K562 (cell line): ENCODE results near the gene FRMD4A. TPM values are rescaled to one million over a fixed set of nuclear protein-coding genes. Genes with fewer than 3 reads are reported as not detected.

Experiments used
- ATAC-seq: fragments of 200-7000 bp; cut with Tn5 transposase; 3 replicates; pipeline ENCODE4 v1.9.1; 2020; ENCODE audit warnings: moderate library complexity
- BruUV-seq: library from RNA; stranded (reverse); fragments of 400-500 nt; replicated peaks from 2 replicates; lab custom pipeline; 2021; lab: Mats Ljungman, UMichigan
- CTCF ChIA-PET: fragments of 300-600 bp; formaldehyde crosslinking; extraction: SDS; loops from one replicate; lab custom pipeline; 2021; ENCODE audit warnings: low intra/inter-chr PET ratio; lab: Yijun Ruan, JAX
- POLR2A ChIA-PET: fragments of 300-600, 350-650 bp; sonication (Branson Sonifier 250); formaldehyde crosslinking; extraction: SDS; loops from one replicate; lab custom pipeline; 2021; ENCODE audit warnings: antibody characterized with exemption, inconsistent platforms; lab: Yijun Ruan, JAX
- DNase-seq, 4 experiments: peaks; one replicate each; pipeline versions ENCODE4 v3.0.0 to v3.0.0-alpha.2; 2011 to 2018; ENCODE audit warnings: low spot score in 3 of 4, mixed read lengths in 3 of 4; ENCODE audit errors: extremely low read depth in 1 of 4
- FAIRE-seq: peaks from 2 replicates; lab custom pipeline; 2011; peaks lifted over from hg19 to GRCh38; lab: Jason Lieb, UNC
- H2AFZ ChIP-seq: 2 replicates; pipeline ENCODE4 v1.6.0; 2011; ENCODE audit warnings: low read depth, low read length, control low read depth, inconsistent platforms
- H3K27ac ChIP-seq: fragments of 200-600 bp; 3 replicates; pipeline ENCODE4 v1.8.0; 2011; ENCODE audit warnings: low read depth, mild to moderate bottlenecking, control low read depth, inconsistent platforms, low read length, moderate library complexity, mixed read lengths; ENCODE audit errors: extremely low read depth
- H3K27me3 ChIP-seq, 2 experiments: fragments of 300-600 bp in 1 of 2; 2 replicates in 1 of 2; 3 replicates in 1 of 2; pipeline versions ENCODE4 v1.6.0 to v1.8.0; 2011; ENCODE audit warnings: inconsistent platforms in 2 of 2, low read length in 2 of 2, mild to moderate bottlenecking in 1 of 2, mixed read lengths in 1 of 2, moderate library complexity in 1 of 2; ENCODE audit not compliant: control insufficient read depth in 2 of 2, insufficient read depth in 2 of 2
- H3K36me3 ChIP-seq: fragments of 300-600 bp; 3 replicates; pipeline ENCODE4 v1.8.0; 2011; ENCODE audit warnings: mild to moderate bottlenecking, low read length, inconsistent platforms; ENCODE audit not compliant: control insufficient read depth, insufficient read depth
- H3K4me1 ChIP-seq, 2 experiments: fragments of 200-600 bp in 1 of 2; replicated peaks in 1 of 2; 2 replicates in 1 of 2; 3 replicates in 1 of 2; pipeline versions ENCODE4 v1.5.1 to v1.8.0; 2011; ENCODE audit warnings: inconsistent platforms in 2 of 2, low read length in 2 of 2, mild to moderate bottlenecking in 1 of 2, mixed read lengths in 1 of 2, moderate library complexity in 1 of 2; ENCODE audit not compliant: control insufficient read depth in 2 of 2, insufficient read depth in 2 of 2
- H3K4me2 ChIP-seq: 2 replicates; pipeline ENCODE4 v1.6.1; 2011; ENCODE audit warnings: low read length, control low read depth, inconsistent platforms, mixed read lengths; ENCODE audit not compliant: insufficient read depth
- H3K4me3 ChIP-seq: fragments of 200-600 bp; sonication (generic), shearing (Covaris generic); 2 replicates; pipeline ENCODE4 v1.5.1; 2016; ENCODE audit warnings: control low read depth, inconsistent platforms
- H3K79me2 ChIP-seq: fragments of 200-600 bp; 3 replicates; pipeline ENCODE4 v1.8.0; 2011; ENCODE audit warnings: low read length, inconsistent platforms; ENCODE audit not compliant: control insufficient read depth, insufficient read depth
- H3K9ac ChIP-seq, 2 experiments: 2 replicates each; pipeline versions ENCODE4 v1.6.0 to v1.6.1; 2011; ENCODE audit warnings: low read depth in 2 of 2, low read length in 2 of 2, control low read depth in 1 of 2, inconsistent platforms in 1 of 2, mild to moderate bottlenecking in 1 of 2, mixed read lengths in 1 of 2; ENCODE audit not compliant: insufficient read depth in 1 of 2
- H3K9me1 ChIP-seq: one replicate; pipeline ENCODE4 v1.6.0; 2011; ENCODE audit warnings: inconsistent platforms, mild to moderate bottlenecking, low read length, moderate library complexity; ENCODE audit not compliant: control insufficient read depth, insufficient read depth
- H3K9me3 ChIP-seq: replicated peaks from 2 replicates; pipeline ENCODE4 v1.5.1; 2011; ENCODE audit warnings: low read depth, low read length, inconsistent platforms; ENCODE audit not compliant: control insufficient read depth, insufficient read depth
- H4K20me1 ChIP-seq: replicated peaks from 2 replicates; pipeline ENCODE4 v1.6.1; 2011; ENCODE audit warnings: low read length, inconsistent platforms, mixed read lengths; ENCODE audit not compliant: control insufficient read depth, insufficient read depth
- BHLHE40 ChIP-seq: IDR thresholded peaks from 2 replicates; pipeline ENCODE4 v1.6.1; 2011; ENCODE audit warnings: low read length, improper control_type of control experiment
- ETV1 ChIP-seq: fragments of 450-650 bp; conservative IDR thresholded peaks from 2 replicates; pipeline ENCODE4 v1.6.1; 2016; ENCODE audit warnings: missing genetic modification characterization, control low read depth, low read depth, missing compliant biosample characterization
- GATAD2A ChIP-seq: fragments of 450-650 bp; IDR thresholded peaks from 2 replicates; pipeline ENCODE4 v1.6.1; 2017
- SIRT6 ChIP-seq: IDR thresholded peaks from one replicate; pipeline ENCODE4 v1.6.1; 2012; ENCODE audit warnings: low read depth, mild to moderate bottlenecking, control low read depth, inconsistent platforms, low read length, moderate library complexity
- SMAD1 ChIP-seq: fragments of 150-350 bp; IDR thresholded peaks from 2 replicates; pipeline ENCODE4 v1.6.1; 2014; ENCODE audit warnings: low read length, low read depth; ENCODE audit not compliant: partially characterized antibody
- SRSF3 ChIP-seq: fragments of 200-400 bp; formaldehyde crosslinking; IDR thresholded peaks from 2 replicates; pipeline ENCODE4 v1.6.1; 2016; ENCODE audit warnings: mild to moderate bottlenecking, low read length, moderate library complexity; ENCODE audit not compliant: insufficient read depth
- ZBTB43 ChIP-seq: sonication (generic); formaldehyde crosslinking; IDR thresholded peaks from 2 replicates; pipeline ENCODE4 v1.8.0; 2023; ENCODE audit warnings: mild to moderate bottlenecking, missing genetic modification reagents
- ZNF175 ChIP-seq: fragments of 200-800 bp; sonication (Bioruptor generic); IDR thresholded peaks from 2 replicates; pipeline ENCODE4 v1.6.1; 2016; ENCODE audit warnings: low read depth, mild to moderate bottlenecking, missing genetic modification characterization, missing compliant biosample characterization
- ZNF408 ChIP-seq: fragments of 250-450 bp; sonication (Bioruptor Pico); IDR thresholded peaks from 2 replicates; pipeline ENCODE4 v1.4.0; 2020; ENCODE audit warnings: low read depth, mild to moderate bottlenecking, moderate library complexity
- WGBS: fragments of 100-300 bp; shearing (Covaris generic); methylation state at CpG from one replicate; pipeline ENCODE4 v1.1.6; 2016; ENCODE audit warnings: low coverage, mixed read lengths; ENCODE audit not compliant: insufficient coverage; ENCODE audit errors: missing lambda C conversion rate; 5-methylcytosine and 5-hydroxymethylcytosine counted together
- in situ Hi-C: fragments of 300-500 bp; cut with MboI; formaldehyde crosslinking; loops from 4 replicates; pipeline ENCODE4 v1.15.0; 2018; ENCODE audit warnings: inconsistent platforms, mixed read lengths
- intact Hi-C: fragments of 100-400 bp; cut with micrococcal nuclease; formaldehyde crosslinking; loops from 2 replicates; pipeline ENCODE4 v1.14.2; 2022
- polyA plus RNA-seq, 8 experiments: library from polyadenylated mRNA; depleted of rRNA in 4 of 8; stranded (reverse) in 5 of 8; unstranded in 3 of 8; fragments of >200 nt; fragmentation: Nextera tagmentation in 2 of 8; fragmentation: Illumina TruSeq in 1 of 8; extraction: Ambion mirVana in 2 of 8; extraction: Trizol in 1 of 8; gene quantifications; 2 replicates each; pipeline versions ENCODE4 v1.2.1 to v1.2.3, GENCODE V29; 2011 to 2014; ENCODE audit warnings: inconsistent platforms in 1 of 8, missing spikeins in 1 of 8
- total RNA-seq, 7 experiments: library from RNA; depleted of rRNA in 6 of 7; stranded (reverse); fragments of >200 nt in 6 of 7; fragmentation: Illumina TruSeq in 2 of 7; extraction: Trizol in 2 of 7; gene quantifications; 2 replicates each; pipeline versions ENCODE4 v1.2.1 to v1.2.3, GENCODE V29; 2011 to 2021; ENCODE audit warnings: low replicate concordance in 1 of 7

FRMD4A gene
- total and polyA plus RNA-seq, 9 of the 15 experiments (the other 6 are each of a cell fraction or from before 2014, with no cell fraction given), result 0.80 to 5.2 (median 3.0) TPM

- H3K9me1 ChIP-seq, result no peaks in the 10 kb centered on the region
- H3K9me3 ChIP-seq, result no peaks in the 10 kb centered on the region
- no TSS peak for BruUV-seq
- H2AFZ ChIP-seq, result no peak overlapping the region
- H3K4me1 ChIP-seq, result no peaks in the 10 kb centered on the region
- H3K36me3 ChIP-seq, result no peaks in the 10 kb centered on the region
- H3K27me3 ChIP-seq, result peaks cover 8 to 15% of the 10 kb centered on the region in 2 experiments; a peak in 4 of 5 replicates
- no peak overlapping the region for H3K9ac ChIP-seq
- no peaks in the 10 kb centered on the region; the same call in 1 of the 2 replicates for H4K20me1 ChIP-seq
- FAIRE-seq, result no peak
- intact Hi-C loops, result no loop called here
- no peak for DNase-seq
- no peak overlapping the region for H3K27ac ChIP-seq
- WGBS, result 2% methylated on average over 4 of the region's 4 CpGs
- in situ Hi-C loops, result no loop called here
- ChIA-PET CTCF (no interaction called here), POLR2A (interaction anchor here (0.6 kb wide), 1 partner anchor 401 kb away, joined by 3 read pairs; no protein-coding TSS in a partner anchor)
- TF ChIP-seq SMAD1, result no peak
- TF ChIP-seq ZNF408 (CRISPR knock-in tag), result no peak
- TF ChIP-seq BHLHE40, result no peak
- no peak for TF ChIP-seq ZNF175 (CRISPR knock-in tag)
- no peak for TF ChIP-seq SIRT6
- TF ChIP-seq ETV1 (tag), result no peak
- TF ChIP-seq GATAD2A, result no peak
- TF ChIP-seq ZBTB43 (CRISPR knock-in tag), result no peak
- no peak for TF ChIP-seq SRSF3
- no peak overlapping the region for H3K4me3 ChIP-seq
- ATAC-seq, result no peak
- H3K4me2 ChIP-seq, result no peak overlapping the region
- no peaks in the 10 kb centered on the region for H3K79me2 ChIP-seq
These were observed 188.0 kb downstream of the FRMD4A start for GRCh38 chr10:14142606-14143250.
